GM12878 (cell line): Measurements from ENCODE around the gene KRTAP5-3. TPM values are rescaled to one million over a fixed set of nuclear protein-coding genes. Genes with fewer than 3 reads are reported as not detected.

Source experiments
- ATAC-seq: fragments of 200-7000 bp; cut with Tn5 transposase; 3 replicates; pipeline ENCODE4 v1.9.1; 2020; ENCODE audit warnings: mild to moderate bottlenecking, moderate library complexity
- BruUV-seq: library from RNA; stranded (reverse); fragments of 400-500 nt; replicated peaks from 2 replicates; lab custom pipeline; 2021; lab: Mats Ljungman, UMichigan
- CTCF ChIA-PET: fragments of 300-600 bp; sonication (Branson Sonifier 250); formaldehyde crosslinking; extraction: SDS; loops from one replicate; lab custom pipeline; 2021; ENCODE audit warnings: inconsistent platforms; lab: Yijun Ruan, JAX
- POLR2A ChIA-PET: fragments of 350-600 bp; formaldehyde crosslinking; extraction: SDS; loops from one replicate; lab custom pipeline; 2021; ENCODE audit warnings: inconsistent platforms; lab: Charles Lee
- RAD21 ChIA-PET: fragments of 300-600 bp; sonication (Branson Sonifier 250); formaldehyde crosslinking; loops from one replicate; lab custom pipeline; 2023; ENCODE audit warnings: antibody characterized with exemption; ENCODE audit not compliant: unreplicated experiment; lab: Charles Lee
- SMC1A ChIA-PET: fragments of 300-600 bp; sonication (Branson Sonifier 250); formaldehyde crosslinking; loops from one replicate; lab custom pipeline; 2023; ENCODE audit not compliant: unreplicated experiment, uncharacterized antibody; lab: Charles Lee
- DNase-seq: peaks from one replicate; pipeline ENCODE4 v3.0.0-alpha.2; 2011; ENCODE audit warnings: low read depth, low spot score
- FAIRE-seq: peaks from 3 replicates; lab custom pipeline; 2011; peaks lifted over from hg19 to GRCh38; lab: Jason Lieb, UNC
- H2AFZ ChIP-seq: 2 replicates; pipeline ENCODE4 v1.6.0; 2011; ENCODE audit warnings: low read depth, low read length, control low read depth; ENCODE audit not compliant: control insufficient read depth
- H3K27ac ChIP-seq: 2 replicates; pipeline ENCODE4 v1.5.1; 2011; ENCODE audit warnings: control low read depth; ENCODE audit not compliant: control insufficient read depth, insufficient read depth
- H3K27me3 ChIP-seq, 2 experiments: replicated peaks in 1 of 2; 2 replicates each; pipeline versions ENCODE4 v1.6.0 to v1.6.1; 2011; ENCODE audit warnings: low read length in 1 of 2; ENCODE audit not compliant: control insufficient read depth in 2 of 2, insufficient read depth in 2 of 2
- H3K36me3 ChIP-seq, 2 experiments: 2 replicates each; pipeline ENCODE4 v1.5.1; 2011; ENCODE audit warnings: low read length in 1 of 2; ENCODE audit not compliant: control insufficient read depth in 2 of 2, insufficient read depth in 2 of 2
- H3K4me1 ChIP-seq: 2 replicates; pipeline ENCODE4 v1.6.1; 2011; ENCODE audit warnings: mild to moderate bottlenecking, low read length, moderate library complexity, mixed read lengths; ENCODE audit not compliant: control insufficient read depth, insufficient read depth
- H3K4me2 ChIP-seq: 2 replicates; pipeline ENCODE4 v1.6.0; 2011; ENCODE audit warnings: control low read depth; ENCODE audit not compliant: control insufficient read depth, insufficient read depth
- H3K4me3 ChIP-seq: fragments of 200-600 bp; sonication (generic); 2 replicates; pipeline ENCODE4 v1.5.1; 2016
- H3K79me2 ChIP-seq: 2 replicates; pipeline ENCODE4 v1.6.0; 2011; ENCODE audit warnings: low read length; ENCODE audit not compliant: control insufficient read depth, insufficient read depth
- H3K9ac ChIP-seq: 2 replicates; pipeline ENCODE4 v1.8.0; 2011; ENCODE audit warnings: low read length, control low read depth, mixed read lengths; ENCODE audit not compliant: control insufficient read depth, insufficient read depth
- H3K9me3 ChIP-seq: replicated peaks from 3 replicates; pipeline ENCODE4 v1.5.1; 2011; ENCODE audit warnings: mild to moderate bottlenecking, low read length; ENCODE audit not compliant: control insufficient read depth, insufficient read depth
- H4K20me1 ChIP-seq: 2 replicates; pipeline ENCODE4 v1.6.0; 2011; ENCODE audit not compliant: control insufficient read depth, insufficient read depth
- CREM ChIP-seq: IDR thresholded peaks from 2 replicates; pipeline ENCODE4 v1.6.1; 2014; ENCODE audit warnings: antibody characterized with exemption, low read depth
- HCFC1 ChIP-seq: fragments of 150-350 bp; IDR thresholded peaks from 2 replicates; pipeline ENCODE4 v1.6.1; 2014; ENCODE audit warnings: low read length
- MTA2 ChIP-seq: fragments of 450-650 bp; IDR thresholded peaks from 2 replicates; pipeline ENCODE4 v1.6.1; 2016; ENCODE audit warnings: low read depth, mild to moderate bottlenecking, moderate library complexity
- NFXL1 ChIP-seq: fragments of 450-650 bp; IDR thresholded peaks from 2 replicates; pipeline ENCODE4 v1.6.1; 2017; ENCODE audit warnings: antibody characterized with exemption, mild to moderate bottlenecking, borderline replicate concordance
- NR2F1 ChIP-seq: fragments of 450-650 bp; conservative IDR thresholded peaks from 2 replicates; pipeline ENCODE4 v1.6.1; 2017; ENCODE audit warnings: mild to moderate bottlenecking
- POLR2A ChIP-seq: IDR thresholded peaks from 2 replicates; pipeline ENCODE4 v1.6.1; 2011; ENCODE audit warnings: low read depth, mild to moderate bottlenecking, low read length
- RB1 ChIP-seq: fragments of 450-650 bp; formaldehyde crosslinking; IDR thresholded peaks from 2 replicates; pipeline ENCODE4 v1.6.1; 2017; ENCODE audit warnings: mild to moderate bottlenecking, borderline replicate concordance
- SUPT20H ChIP-seq: IDR thresholded peaks from 2 replicates; pipeline ENCODE4 v1.6.1; 2011; ENCODE audit warnings: low read depth, mild to moderate bottlenecking, low read length, moderate library complexity, borderline replicate concordance; ENCODE audit not compliant: control insufficient read depth
- ZBTB4 ChIP-seq: fragments of 450-650 bp; formaldehyde crosslinking; IDR thresholded peaks from 2 replicates; pipeline ENCODE4 v1.4.0; 2022; ENCODE audit warnings: mild to moderate bottlenecking, moderate library complexity
- ZBTB40 ChIP-seq: fragments of 450-650 bp; IDR thresholded peaks from 2 replicates; pipeline ENCODE4 v1.6.1; 2016; ENCODE audit warnings: mild to moderate bottlenecking, moderate library complexity, borderline replicate concordance
- ZNF217 ChIP-seq: fragments of 450-650 bp; IDR thresholded peaks from 2 replicates; pipeline ENCODE4 v1.6.1; 2017; ENCODE audit warnings: antibody characterized with exemption, mild to moderate bottlenecking
- WGBS: methylation state at CpG from one replicate; pipeline ENCODE4 v1.1.6; 2016; ENCODE audit warnings: low lambda C conversion rate; ENCODE audit not compliant: insufficient replicate concordance, insufficient coverage; ENCODE audit errors: missing lambda C conversion rate; 5-methylcytosine and 5-hydroxymethylcytosine counted together
- in situ Hi-C: fragments of 300-500 bp; cut with MboI; formaldehyde crosslinking; loops from 9 replicates; pipeline ENCODE4 v1.14.3; 2018; ENCODE audit warnings: mixed read lengths
- intact Hi-C: fragments of 100-400 bp; cut with micrococcal nuclease; formaldehyde crosslinking; loops from one replicate; pipeline ENCODE4 v1.14.2; 2022; ENCODE audit not compliant: unreplicated experiment
- polyA plus RNA-seq, 11 experiments: library from polyadenylated mRNA; depleted of rRNA in 4 of 11; unstranded in 6 of 11; stranded (reverse) in 5 of 11; fragments of >200 nt; fragmentation: Nextera tagmentation in 4 of 11; fragmentation: Illumina TruSeq in 1 of 11; extraction: Ambion mirVana in 4 of 11; extraction: Trizol in 1 of 11; gene quantifications; 1 replicate in 1 of 11; 2 replicates in 10 of 11; pipeline versions ENCODE4 v1.2.1 to v1.2.3, GENCODE V29; 2011 to 2016; ENCODE audit warnings: inconsistent platforms in 2 of 11, missing spikeins in 2 of 11, low read depth in 1 of 11
- total RNA-seq, 4 experiments: library from RNA; depleted of rRNA in 3 of 4; stranded (reverse); fragments of >200 nt in 3 of 4; fragmentation: Illumina TruSeq in 1 of 4; extraction: Trizol in 1 of 4; gene quantifications; 2 replicates each; pipeline versions ENCODE4 v1.2.1 to v1.2.3, GENCODE V29; 2013 to 2021

Gene KRTAP5-3
- total and polyA plus RNA-seq, 10 of the 15 experiments (the other 5 are each of a cell fraction or from before 2014, with no cell fraction given) = not detected

GRCh38 chr11:1567052-1567720 lies 41.1 kb downstream of the KRTAP5-3 start (continued):
- TF ChIP-seq NR2F1 = no peak
- TF ChIP-seq MTA2 = no peak
- TF ChIP-seq, all 136 proteins: peak for 0

- CTCF ChIA-PET = no interaction called here
- in situ Hi-C loops = no loop called here
- WGBS = 41% methylated on average over 20 of the region's 20 CpGs
- no peak for FAIRE-seq
- Histone ChIP-seq H3K9ac (no peak overlapping the region), H4K20me1 (no peaks in the 10 kb centered on the region), H3K9me3 (no peaks in the 10 kb centered on the region), H2AFZ (no peak overlapping the region), H3K4me1 (no peaks in the 10 kb centered on the region), H3K36me3 (no peaks in the 10 kb centered on the region), H3K4me3 (no peak overlapping the region), H3K79me2 (no peaks in the 10 kb centered on the region), H3K27ac (no peak overlapping the region), H3K27me3 (peaks cover 2 to 3% of the 10 kb centered on the region in 2 experiments; a peak in 3 of 4 replicates), H3K4me2 (no peak overlapping the region)
- BruUV-seq = no TSS peak
- POLR2A ChIA-PET = no interaction called here
- RAD21 ChIA-PET = interaction anchor here (1.7 kb wide), 1 partner anchor 8 kb away, joined by 5 read pairs; no protein-coding TSS in a partner anchor
- no peak for ATAC-seq
- intact Hi-C loops = no loop called here
- no peak for DNase-seq
- SMC1A ChIA-PET = no interaction called here
- TF ChIP-seq CREM (no peak), HCFC1 (no peak), SUPT20H (no peak), RB1 (no peak), ZBTB40 (no peak), POLR2A (no peak), NFXL1 (no peak), ZNF217 (no peak), ZBTB4 (CRISPR knock-in tag) (no peak)
Observed at GRCh38 chr11:1566381-1567051, 41.7 kb downstream of the KRTAP5-3 start.
